Measurements from ENCODE around the gene ERC1.

ERC1 gene

GRCh38 chr12:1501695-1502378, 510.8 kb downstream of the ERC1 start:
- DNase-seq: no peak

- DNase-seq: no peak
Observed at GRCh38 chr12:1502379-1502720, 511.3 kb downstream of the ERC1 start.

- DNase-seq: no peak
Observed at GRCh38 chr12:1502831-1503230, 511.8 kb downstream of the ERC1 start.

- DNase-seq: no peak
Observed at GRCh38 chr12:1503281-1503711, 512.3 kb downstream of the ERC1 start.

- DNase-seq: no peak
Observed at GRCh38 chr12:1504304-1504894, 513.4 kb downstream of the ERC1 start.

GRCh38 chr12:1504895-1505311, 513.9 kb downstream of the ERC1 start:
- DNase-seq: no peak

GRCh38 chr12:1505576-1505975, 514.6 kb downstream of the ERC1 start:
- no peak for DNase-seq

- no peak for DNase-seq
Observed at GRCh38 chr12:1507308-1507707, 516.3 kb downstream of the ERC1 start.

- DNase-seq: no peak
Observed at GRCh38 chr12:1509413-1510052, 518.5 kb downstream of the ERC1 start.

- no peak for DNase-seq
Observed at GRCh38 chr12:1510056-1510812, 519.2 kb downstream of the ERC1 start.

- no peak for DNase-seq
Observed at GRCh38 chr12:1515010-1515409, 524.0 kb downstream of the ERC1 start.

GRCh38 chr12:1515428-1515827, 524.4 kb downstream of the ERC1 start:
- DNase-seq: no peak

- no peak for DNase-seq
Observed at GRCh38 chr12:1517007-1517406, 526.0 kb downstream of the ERC1 start.

- no peak for DNase-seq
Observed at GRCh38 chr12:1517734-1518525, 526.9 kb downstream of the ERC1 start.

- peak; percentile 67 for DNase-seq
Observed at GRCh38 chr12:1518591-1519516, 527.8 kb downstream of the ERC1 start.

- no peak for DNase-seq
Observed at GRCh38 chr12:1519642-1520041, 528.6 kb downstream of the ERC1 start.

- no peak for DNase-seq
Observed at GRCh38 chr12:1523046-1523445, 532.0 kb downstream of the ERC1 start.

- no peak for DNase-seq
Observed at GRCh38 chr12:1523558-1524050, 532.6 kb downstream of the ERC1 start.

GRCh38 chr12:1525858-1526257, 534.8 kb downstream of the ERC1 start:
- DNase-seq: no peak

GRCh38 chr12:1527789-1528188, 536.8 kb downstream of the ERC1 start:
- no peak for DNase-seq

GRCh38 chr12:1528791-1529190, 537.8 kb downstream of the ERC1 start:
- no peak for DNase-seq

Data from DMS153 (cell line).